ENCODE measurements around the gene SPSB2. TPM values are rescaled to one million over a fixed set of nuclear protein-coding genes. Genes with fewer than 3 reads are reported as not detected.

The SPSB2 gene
- total and polyA plus RNA-seq, 9 of the 15 experiments (the other 6 are each of a cell fraction or from before 2014, with no cell fraction given) = 0.10 to 10.6 (median 1.9) TPM

GRCh38 chr12:6867413-6868210 lies 5.5 kb downstream of the SPSB2 start, which contains the start of gene TPI1 (continued):
- TF ChIP-seq UBTF (IDR thresholded peaks at IDR 0.05; ENCODE audit: borderline replicate concordance in 1 of 2, low read depth in 2 of 2, low read length in 2 of 2) = no peak
- peak; percentile 43; the same call in 1 of the 2 replicates for TF ChIP-seq ZNF274 (IDR thresholded peaks at IDR 0.05; ENCODE audit: borderline replicate concordance, low read depth, low read length)
- peak; percentile 94 for TF ChIP-seq POLR2G (IDR thresholded peaks at IDR 0.05; ENCODE audit: low read depth, low read length)
- TF ChIP-seq JUNB (CRISPR knock-in tag; conservative IDR thresholded peaks at IDR 0.05) = no peak
- TF ChIP-seq ZNF780A (CRISPR knock-in tag; IDR thresholded peaks at IDR 0.05) = no peak
- TF ChIP-seq GABPB1 (CRISPR knock-in tag; IDR thresholded peaks at IDR 0.05) = peak; percentile 45; the same call in 1 of the 2 replicates
- peak; percentile 37 for TF ChIP-seq SP1 (CRISPR knock-in tag; IDR thresholded peaks at IDR 0.05)
- TF ChIP-seq ZNF766 (CRISPR knock-in tag; conservative IDR thresholded peaks at IDR 0.05) = peak; percentile 36; the same call in 1 of the 2 replicates
- no peak for TF ChIP-seq IRF2 (CRISPR knock-in tag; IDR thresholded peaks at IDR 0.05)
- no peak for TF ChIP-seq ZZZ3 (IDR thresholded peaks at IDR 0.05)
- 0 out of 2 replicates have a peak, but pooled peaks have one; percentile 62 for TF ChIP-seq KAT7 (CRISPR knock-in tag; IDR thresholded peaks at IDR 0.05; ENCODE audit: borderline replicate concordance)
- no peak for TF ChIP-seq TEAD2 (tag; IDR thresholded peaks at IDR 0.05)
- TF ChIP-seq HMGN3 (IDR thresholded peaks at IDR 0.05; ENCODE audit: borderline replicate concordance, extremely low read depth, insufficient read length, low read depth, low read length) = peak; percentile 30
- peak; percentile 98 for TF ChIP-seq POLR2B (IDR thresholded peaks at IDR 0.05; ENCODE audit: low read depth, partially characterized antibody)
- TF ChIP-seq TAF1 (IDR thresholded peaks at IDR 0.05; ENCODE audit: control insufficient read depth, extremely low read depth, insufficient read depth, low read length, severe bottlenecking) = peak; percentile 89
- TF ChIP-seq NONO (IDR thresholded peaks at IDR 0.05; ENCODE audit: low read depth in 2 of 2, low read length in 1 of 2) = peak in 1 of 2 experiments; percentile 96; a peak in 2 of 4 replicates
- TF ChIP-seq ZNF354B (CRISPR knock-in tag; IDR thresholded peaks at IDR 0.05) = no peak
- 0 out of 2 replicates have a peak, but pooled peaks have one; percentile 81 for TF ChIP-seq MED1 (CRISPR knock-in tag; IDR thresholded peaks at IDR 0.05; ENCODE audit: borderline replicate concordance)
- peak; percentile 99 for TF ChIP-seq FIP1L1 (IDR thresholded peaks at IDR 0.05; ENCODE audit: low read depth, low read length, poor library complexity, severe bottlenecking)
- TF ChIP-seq TARDBP (IDR thresholded peaks at IDR 0.05) = no peak
- TF ChIP-seq PYGO2 (tag; IDR thresholded peaks at IDR 0.05) = no peak
- peak; percentile 33; the same call in 1 of the 2 replicates for TF ChIP-seq NFRKB (IDR thresholded peaks at IDR 0.05; ENCODE audit: low read depth)

All from K562 (cell line).